NB4 (cell line): ENCODE measurements around the gene MEX3A.
A peak's percentile ranks its signal among the peaks of the same experiment; 100 is the strongest.

ENCODE experiments used
- DNase-seq: peaks from one replicate; pipeline ENCODE4 v3.0.0; 2010; ENCODE audit warnings: low read depth
- H3K4me3 ChIP-seq: one replicate; pipeline ENCODE4 v1.5.1; 2011; ENCODE audit warnings: mild to moderate bottlenecking, low read depth, low read length, moderate library complexity
- MYC ChIP-seq: IDR thresholded peaks from 2 replicates; pipeline ENCODE4 v1.6.1; 2011; ENCODE audit warnings: low read depth, low read length
- POLR2A ChIP-seq: IDR thresholded peaks from 2 replicates; pipeline ENCODE4 v1.6.1; 2011; ENCODE audit warnings: mild to moderate bottlenecking; ENCODE audit not compliant: insufficient read length; ENCODE audit errors: extremely low read depth
- TF ChIP-seq, protein P1 (sequence below): IDR thresholded peaks from one replicate; pipeline ENCODE4 v1.5.1; 2012; ENCODE audit warnings: low read depth, low read length
- TF ChIP-seq, protein P2 (sequence below): IDR thresholded peaks from 2 replicates; pipeline ENCODE4 v1.6.1; 2011; ENCODE audit warnings: low read depth, low read length

MEX3A gene

DNA sequence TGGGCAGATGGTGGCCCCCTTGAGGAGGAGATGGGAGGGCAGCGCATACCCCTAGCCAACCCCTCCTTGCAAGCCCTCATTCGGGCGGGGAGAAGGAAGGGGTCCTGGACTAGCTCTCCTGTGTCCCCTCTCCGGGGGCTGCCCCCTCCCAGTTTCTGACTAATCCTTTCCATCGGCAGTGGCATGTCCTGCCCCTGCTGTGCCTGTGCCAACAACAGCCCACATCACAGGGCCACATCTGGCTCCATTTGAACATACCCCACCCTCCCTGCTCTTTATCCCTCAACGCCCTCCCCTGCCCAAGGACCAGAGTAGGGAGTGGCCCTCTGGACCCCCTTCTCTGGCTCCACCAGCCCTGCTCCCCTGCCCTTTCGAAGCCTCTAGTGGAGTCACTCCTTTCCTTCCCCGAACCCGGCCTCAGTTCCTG is 21.3 kb upstream of the MEX3A start:
- DNase-seq = no peak
- no peak overlapping the region for H3K4me3 ChIP-seq
- TF ChIP-seq, protein P1, sequence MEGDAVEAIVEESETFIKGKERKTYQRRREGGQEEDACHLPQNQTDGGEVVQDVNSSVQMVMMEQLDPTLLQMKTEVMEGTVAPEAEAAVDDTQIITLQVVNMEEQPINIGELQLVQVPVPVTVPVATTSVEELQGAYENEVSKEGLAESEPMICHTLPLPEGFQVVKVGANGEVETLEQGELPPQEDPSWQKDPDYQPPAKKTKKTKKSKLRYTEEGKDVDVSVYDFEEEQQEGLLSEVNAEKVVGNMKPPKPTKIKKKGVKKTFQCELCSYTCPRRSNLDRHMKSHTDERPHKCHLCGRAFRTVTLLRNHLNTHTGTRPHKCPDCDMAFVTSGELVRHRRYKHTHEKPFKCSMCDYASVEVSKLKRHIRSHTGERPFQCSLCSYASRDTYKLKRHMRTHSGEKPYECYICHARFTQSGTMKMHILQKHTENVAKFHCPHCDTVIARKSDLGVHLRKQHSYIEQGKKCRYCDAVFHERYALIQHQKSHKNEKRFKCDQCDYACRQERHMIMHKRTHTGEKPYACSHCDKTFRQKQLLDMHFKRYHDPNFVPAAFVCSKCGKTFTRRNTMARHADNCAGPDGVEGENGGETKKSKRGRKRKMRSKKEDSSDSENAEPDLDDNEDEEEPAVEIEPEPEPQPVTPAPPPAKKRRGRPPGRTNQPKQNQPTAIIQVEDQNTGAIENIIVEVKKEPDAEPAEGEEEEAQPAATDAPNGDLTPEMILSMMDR = no peak
- TF ChIP-seq MYC = no peak
- TF ChIP-seq, protein P2, sequence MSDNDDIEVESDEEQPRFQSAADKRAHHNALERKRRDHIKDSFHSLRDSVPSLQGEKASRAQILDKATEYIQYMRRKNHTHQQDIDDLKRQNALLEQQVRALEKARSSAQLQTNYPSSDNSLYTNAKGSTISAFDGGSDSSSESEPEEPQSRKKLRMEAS = no peak
- no peak for TF ChIP-seq POLR2A

DNA sequence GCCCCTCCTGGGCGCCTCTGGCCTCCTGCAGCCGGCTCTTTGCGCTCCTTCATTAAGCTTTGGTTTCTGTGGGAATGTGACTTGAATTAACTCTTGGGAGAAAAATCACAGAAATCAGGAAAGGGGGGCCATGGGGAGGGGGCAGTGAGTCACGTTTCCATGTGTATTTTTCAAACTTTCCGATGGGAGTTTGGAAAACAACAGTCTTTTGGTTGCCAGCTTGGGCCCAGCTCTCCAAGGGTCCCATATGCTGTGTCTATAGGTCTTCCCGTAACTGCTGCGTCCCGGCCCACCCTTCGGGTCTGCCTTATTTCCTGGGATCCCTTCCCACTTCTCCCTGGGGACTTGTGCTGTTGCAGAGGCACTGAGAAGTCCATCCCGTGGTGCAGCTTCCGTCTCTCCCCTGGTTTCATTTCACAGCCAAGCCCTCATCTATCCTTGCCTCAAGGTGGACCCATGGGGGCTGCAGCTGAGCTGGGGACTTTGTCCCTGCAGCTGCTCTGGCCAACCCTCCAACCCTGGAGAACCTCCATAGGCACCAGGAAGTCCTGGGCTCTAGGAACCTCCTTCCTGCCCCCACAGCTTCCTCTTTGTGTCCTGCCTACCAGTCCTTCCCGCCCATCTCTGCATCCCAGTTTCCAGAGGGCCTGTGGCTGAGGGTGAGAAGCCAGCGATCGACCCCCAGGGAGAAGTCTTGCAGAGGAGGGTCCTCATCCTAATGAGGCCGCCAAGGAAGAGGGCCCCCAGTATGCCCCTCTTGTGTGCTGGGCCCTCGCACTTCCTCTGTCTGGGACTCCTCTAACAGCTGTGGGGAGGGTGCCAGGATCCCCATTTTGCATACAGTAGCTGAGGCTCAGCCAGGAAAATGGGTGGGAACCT is 20.6 kb upstream of the MEX3A start:
- TF ChIP-seq, protein P1 = no peak
- no peak for TF ChIP-seq POLR2A
- no peak for TF ChIP-seq MYC
- TF ChIP-seq, protein P2 = no peak
- peak; percentile 43 for DNase-seq
- H3K4me3 ChIP-seq = no peak overlapping the region

DNA sequence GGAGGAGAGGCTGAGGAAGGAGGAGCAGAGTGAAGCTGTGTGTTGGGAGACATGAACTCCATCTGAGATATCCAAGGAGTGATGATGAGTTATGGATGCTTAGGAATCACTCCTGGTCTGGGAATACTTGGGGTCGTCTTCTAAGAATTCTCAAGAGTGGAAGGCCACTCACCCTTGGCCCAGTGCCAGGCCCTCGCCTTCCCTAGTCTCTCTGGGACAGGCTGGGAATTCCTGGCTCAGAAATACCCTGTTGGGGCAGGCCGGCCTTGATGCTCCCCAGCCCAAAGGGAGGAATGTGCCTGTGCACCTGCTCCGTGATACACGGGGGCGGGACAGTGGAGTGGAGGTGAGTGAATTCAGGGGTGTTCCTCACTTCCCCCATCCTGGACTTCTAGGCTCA is 19.6 kb upstream of the MEX3A start:
- no peak overlapping the region for H3K4me3 ChIP-seq
- DNase-seq = no peak
- TF ChIP-seq, protein P2 = no peak
- TF ChIP-seq POLR2A (no peak), MYC (no peak)
- TF ChIP-seq, protein P1 = no peak

DNA sequence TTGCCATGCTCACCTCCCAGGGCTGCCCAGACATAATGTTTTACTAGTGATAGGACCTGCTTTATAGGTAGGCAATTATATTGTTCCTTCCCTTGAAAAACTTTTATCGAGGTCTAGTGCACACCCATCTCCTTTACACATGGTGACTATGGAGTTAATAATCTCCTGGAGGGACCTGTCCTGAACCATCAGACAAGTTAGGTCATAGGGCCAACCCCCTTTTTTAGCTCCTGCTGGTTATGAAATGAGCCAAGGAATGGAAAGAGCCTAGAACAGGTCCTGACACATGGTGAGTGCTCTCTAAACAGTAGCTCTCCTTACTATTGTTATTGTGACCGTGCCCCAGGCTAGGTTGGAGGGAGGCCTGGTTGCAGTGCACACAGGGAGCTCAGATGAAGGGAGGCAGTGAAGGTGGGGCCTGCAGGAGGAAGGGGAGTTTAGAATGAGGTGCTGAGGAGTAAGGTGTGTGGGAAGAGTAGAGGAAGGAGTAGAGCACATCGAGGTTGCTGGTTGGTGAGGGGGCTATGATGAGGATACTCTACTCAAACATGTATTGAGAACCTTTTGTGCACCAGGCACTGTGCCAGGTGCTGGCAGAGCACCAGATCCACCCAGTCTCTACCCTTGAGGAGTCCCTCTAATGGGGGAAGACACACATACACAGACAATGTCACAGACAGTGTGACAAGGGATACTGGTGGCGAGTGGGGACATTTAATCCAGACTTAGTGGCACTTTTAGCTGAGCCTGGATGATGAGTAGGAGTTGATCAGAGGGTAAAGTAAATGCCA is 18.1 kb upstream of the MEX3A start:
- no peak overlapping the region for H3K4me3 ChIP-seq
- TF ChIP-seq MYC (no peak), POLR2A (no peak)
- TF ChIP-seq, protein P1 = no peak
- TF ChIP-seq, protein P2 = no peak
- no peak for DNase-seq

DNA sequence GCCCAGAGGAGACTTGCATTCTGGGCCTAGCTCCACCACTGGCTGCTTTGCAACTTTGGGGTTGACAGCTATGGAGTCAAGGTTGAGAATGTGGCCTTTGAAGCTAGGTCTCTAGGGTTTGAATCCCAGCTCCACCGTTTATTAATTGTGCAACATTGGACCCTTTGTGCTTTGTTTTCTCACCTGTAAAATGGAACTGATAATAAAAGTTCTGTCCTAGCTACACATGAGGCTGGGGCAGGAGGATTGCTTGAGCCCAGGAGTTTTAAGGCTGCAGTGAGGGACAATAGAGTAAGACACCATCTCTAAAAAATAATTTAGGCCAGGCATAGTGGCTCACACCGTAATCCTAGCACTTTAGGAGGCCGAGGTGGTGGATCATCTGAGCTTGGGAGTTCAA is 17.0 kb upstream of the MEX3A start:
- TF ChIP-seq MYC (no peak), POLR2A (no peak)
- TF ChIP-seq, protein P1 = no peak
- TF ChIP-seq, protein P2 = no peak
- no peak overlapping the region for H3K4me3 ChIP-seq
- DNase-seq = no peak
